Inferior parietal cortex (tissue), 1 donor: ENCODE data around the gene ARVCF.
"Not testable (repeated sequence)": the region's sequence is repeated elsewhere in the genome, so short reads cannot be mapped to it uniquely, and the experiment has no call there.

Experiments
- DNase-seq: peaks from one replicate; pipeline ENCODE4 v3.0.0-alpha.2; 2016; ENCODE audit errors: extremely low spot score

Gene ARVCF

GRCh38 chr22:19937616-19938473, 78.8 kb downstream of the ARVCF start:
- DNase-seq: no peak

GRCh38 chr22:19936513-19936912, 80.1 kb downstream of the ARVCF start:
- no peak for DNase-seq

GRCh38 chr22:19935123-19935718, 81.4 kb downstream of the ARVCF start:
- not testable (repeated sequence) for DNase-seq

- no peak for DNase-seq
Observed at GRCh38 chr22:19933341-19934241, 83.0 kb downstream of the ARVCF start.

- no peak for DNase-seq
Observed at GRCh38 chr22:19932367-19933206, 84.0 kb downstream of the ARVCF start.

GRCh38 chr22:19931514-19931913, 85.1 kb downstream of the ARVCF start:
- DNase-seq: no peak

- DNase-seq: peak; percentile 35
Observed at GRCh38 chr22:19930551-19931486, 85.8 kb downstream of the ARVCF start.

GRCh38 chr22:19929586-19930550, 86.8 kb downstream of the ARVCF start:
- no peak for DNase-seq

- DNase-seq: no peak
Observed at GRCh38 chr22:19928207-19928606, 88.4 kb downstream of the ARVCF start.

GRCh38 chr22:19927696-19928095, 88.9 kb downstream of the ARVCF start:
- no peak for DNase-seq

- not testable (repeated sequence) for DNase-seq
Observed at GRCh38 chr22:19926028-19926427, 90.6 kb downstream of the ARVCF start.

GRCh38 chr22:19923914-19924513, 92.6 kb downstream of the ARVCF start:
- no peak for DNase-seq

GRCh38 chr22:19921544-19922081, 95.0 kb downstream of the ARVCF start:
- DNase-seq: no peak
